Gastroesophageal sphincter (tissue), 4 donors: ENCODE results near the gene CCZ1. TPM values are rescaled to one million over a fixed set of nuclear protein-coding genes. Genes with fewer than 3 reads are reported as not detected.
"Not testable (repeated sequence)": the region's sequence is repeated elsewhere in the genome, so short reads cannot be mapped to it uniquely, and the experiment has no call there.

Experiments
- ATAC-seq: fragments of 150-250 bp; one replicate; pipeline ENCODE4 v1.9.1; 2016; ENCODE audit warnings: mild to moderate bottlenecking, moderate library complexity
- H3K27ac ChIP-seq, 4 donors: fragments of 200-600 bp; sonication (generic) in 3 of 4; 1 replicate in 3 of 4; 2 replicates in 1 of 4; pipeline ENCODE4 v1.5.1; 2016 to 2019
- H3K27me3 ChIP-seq: fragments of 200-600 bp; sonication (generic); one replicate; pipeline ENCODE4 v1.5.1; 2019
- H3K36me3 ChIP-seq, 2 donors: fragments of 200-600 bp; sonication (generic); one replicate each; pipeline ENCODE4 v1.5.1; 2019; ENCODE audit warnings: control low read depth in 1 of 2
- H3K4me1 ChIP-seq, 3 donors: fragments of 200-600 bp; sonication (generic); 1 replicate in 2 of 3; 2 replicates in 1 of 3; pipeline ENCODE4 v1.5.1; 2016 to 2019; ENCODE audit warnings: control low read depth in 2 of 3
- H3K4me3 ChIP-seq, 2 donors: fragments of 200-600 bp; sonication (generic); one replicate each; pipeline ENCODE4 v1.5.1; 2019; ENCODE audit warnings: mild to moderate bottlenecking in 1 of 2, moderate library complexity in 1 of 2
- H3K9me3 ChIP-seq, 3 donors: fragments of 200-600 bp; sonication (generic); one replicate each; pipeline ENCODE4 v1.5.1; 2017 to 2019; ENCODE audit warnings: control low read depth in 2 of 3
- WGBS, 2 donors: methylation state at CpG; one replicate each; pipeline ENCODE4 v1.1.5; 2018; ENCODE audit warnings: low coverage in 1 of 2; 5-methylcytosine and 5-hydroxymethylcytosine counted together
- small RNA-seq, 4 donors: library from RNA; depleted of rRNA; stranded (forward); fragments of <200 nt; gene quantifications; one replicate each; pipeline ENCODE3, GENCODE V24; 2016
- total RNA-seq, 4 donors: library from RNA; depleted of rRNA; stranded (reverse); fragments of >200 nt; gene quantifications; one replicate each; pipeline ENCODE4 v1.1.0, GENCODE V29; 2016

The CCZ1 gene
- total RNA-seq, 4 donors from 2014 or later, result 50.3 to 74.9 (median 56.2) TPM

- H3K4me3 ChIP-seq, H3K9me3 ChIP-seq, H3K36me3 ChIP-seq, H3K27ac ChIP-seq, H3K27me3 ChIP-seq, H3K4me1 ChIP-seq: not testable (repeated sequence)
- WGBS, 2 donors, result 63% methylated on average over 2 of the region's 13 CpGs; no CpG with 5 or more reads in 1 of the 2 donors
- ATAC-seq, result peak; percentile 50
These were observed 33.5 kb downstream of the CCZ1 start for GRCh38 chr7:5931905-5932644.

- H3K27me3 ChIP-seq, H3K9me3 ChIP-seq, H3K36me3 ChIP-seq, H3K4me1 ChIP-seq, ATAC-seq, H3K4me3 ChIP-seq, H3K27ac ChIP-seq: not testable (repeated sequence)
- WGBS, 2 donors, result no CpG with 5 or more reads among the region's 17 CpGs
These were observed 36.5 kb downstream of the CCZ1 start for GRCh38 chr7:5934945-5935450.

GRCh38 chr7:5963205-5963604, 64.7 kb downstream of the CCZ1 start:
- H3K4me1 ChIP-seq, H3K27ac ChIP-seq, H3K4me3 ChIP-seq, H3K27me3 ChIP-seq, ATAC-seq, H3K36me3 ChIP-seq, H3K9me3 ChIP-seq: not testable (repeated sequence)
- WGBS, 2 donors, result no CpG with 5 or more reads among the region's 13 CpGs

GRCh38 chr7:5963810-5964209, 65.3 kb downstream of the CCZ1 start:
- not testable (repeated sequence) for H3K9me3 ChIP-seq, H3K4me3 ChIP-seq, H3K36me3 ChIP-seq, ATAC-seq, H3K4me1 ChIP-seq, H3K27me3 ChIP-seq, H3K27ac ChIP-seq
- no CpG with 5 or more reads among the region's 7 CpGs for WGBS, 2 donors

GRCh38 chr7:5970347-5970911, 71.9 kb downstream of the CCZ1 start, which contains the start of gene RSPH10B:
TSS of gene RSPH10B (minus strand) at chr7:5970689. CDS start at chr7:5967116, 3,573 bp downstream.
- not testable (repeated sequence) for H3K4me1 ChIP-seq, H3K27ac ChIP-seq, H3K36me3 ChIP-seq, H3K27me3 ChIP-seq, H3K9me3 ChIP-seq
- ATAC-seq, result peak; percentile 69
- no CpG with 5 or more reads among the region's 43 CpGs for WGBS, 2 donors
- H3K4me3 ChIP-seq, result peak within 1 kb of the TSS in 1 of 2 donors; percentile 27

GRCh38 chr7:5973580-5973979, 75.0 kb downstream of the CCZ1 start:
- not testable (repeated sequence) for H3K27me3 ChIP-seq, ATAC-seq
- no CpG with 5 or more reads among the region's 8 CpGs for whole genome bisulfite sequencing, 2 donors

More at GRCh38 chr7:5973580-5973979, 75.0 kb downstream of the CCZ1 start:
- H3K36me3 ChIP-seq, result peaks cover 0 to 18% of the 10 kb centered on the region in 2 donors
- H3K27ac ChIP-seq, H3K4me1 ChIP-seq, H3K9me3 ChIP-seq, H3K4me3 ChIP-seq: not testable (repeated sequence)

Small RNAs within 50 kb of the gene (small RNA-seq; reads per million reads assigned to genes)
- 0 reads per million in 4 donors for gene RN7SL556P

Other genes starting within 250 kb of the CCZ1 start
- 10 to 100 TPM; 48.1 to 82.6 (median 49.4) TPM for gene RNF216, start 117.1 kb upstream of the CCZ1 start, total RNA-seq
- gene OCM, start 17.9 kb upstream of the CCZ1 start, total RNA-seq, result not detected
- gene RSPH10B, start 72.0 kb downstream of the CCZ1 start, total RNA-seq, result not detected
- 10 to 100 TPM in 1 of 4 donors, 1 to 10 TPM in 3; 9.1 to 11.0 (median 9.5) TPM for gene PMS2, start 110.3 kb downstream of the CCZ1 start, total RNA-seq
- gene AIMP2, start 110.5 kb downstream of the CCZ1 start, total RNA-seq, result 10 to 100 TPM; 25.1 to 52.2 (median 38.1) TPM
- gene ANKRD61, start 132.6 kb downstream of the CCZ1 start, total RNA-seq, result under 1 TPM in 1 of 4 donors, not detected in 3; 0.27 TPM
- 100 to 1,000 TPM; 104 to 197 (median 116) TPM for gene EIF2AK1, start 160.4 kb downstream of the CCZ1 start, total RNA-seq
- gene USP42, start 206.2 kb downstream of the CCZ1 start, total RNA-seq, result 10 to 100 TPM in 1 of 4 donors, 1 to 10 TPM in 3; 7.3 to 12.5 (median 9.7) TPM